ENCODE measurements around the gene EIF3L.

- TF ChIP-seq EZH2 (IDR thresholded peaks at IDR 0.05; ENCODE audit: insufficient read depth, poor library complexity, severe bottlenecking) (no peak), EZH2phosphoT487 (IDR thresholded peaks at IDR 0.05; ENCODE audit: insufficient read depth, low read depth) (no peak)
These were observed 75.3 kb downstream of the EIF3L start for GRCh38 chr22:37924386-37925065.

Measured in GM23248 (cell line).